Activated T-cell treated with anti-CD3 and anti-CD28 coated beads, Interleukin-2, amount 50 U/mL, for 1 hour (primary cell): ENCODE measurements around the gene SMIM35.

Experiments used
- DNase-seq: peaks from one replicate; pipeline ENCODE4 v3.0.0-alpha.2; 2020

SMIM35 gene

DNA sequence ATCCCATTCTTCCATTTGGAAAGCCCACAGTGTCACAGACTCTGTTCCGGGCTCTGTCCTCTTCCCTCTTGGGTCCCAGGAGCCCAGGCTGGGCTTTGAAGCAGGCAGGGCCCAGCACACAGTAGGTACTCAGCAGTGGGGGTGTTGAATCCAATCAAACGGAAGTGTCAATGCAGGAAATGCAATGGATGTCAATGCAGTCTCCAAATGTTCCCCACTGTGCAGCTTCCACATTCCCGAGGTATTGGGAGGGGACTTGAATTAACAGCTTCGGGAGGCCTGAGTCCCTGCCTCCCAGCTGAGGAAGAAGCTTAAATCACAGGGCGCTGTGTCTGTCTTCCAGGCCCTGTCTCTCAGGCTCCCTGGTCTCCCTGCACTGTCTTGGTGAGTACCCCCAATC is 21.8 kb upstream of the SMIM35 start:
- no peak for DNase-seq

GRCh38 chr11:118106789-118107335 is 20.1 kb upstream of the SMIM35 start:
- no peak for DNase-seq

GRCh38 chr11:118105657-118106305 is 19.0 kb upstream of the SMIM35 start:
- DNase-seq, result no peak

DNA sequence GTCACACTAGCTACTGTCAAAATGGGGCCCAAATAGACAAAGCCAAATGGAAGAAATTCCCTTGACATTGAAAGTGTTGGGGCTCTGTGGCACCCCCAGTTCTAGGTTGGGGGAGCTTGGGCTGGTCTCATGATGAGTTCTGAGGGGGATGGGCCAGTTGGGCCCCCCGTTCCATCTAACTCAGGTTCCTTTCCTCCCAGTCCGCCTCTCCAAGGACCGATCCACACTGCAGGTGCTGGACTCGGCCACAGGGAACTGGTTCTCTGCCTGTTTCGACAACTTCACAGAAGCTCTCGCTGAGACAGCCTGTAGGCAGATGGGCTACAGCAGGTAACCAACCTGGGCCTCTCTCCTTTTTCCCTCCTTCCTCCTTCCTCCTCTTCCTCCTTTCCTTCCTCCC is 17.7 kb upstream of the SMIM35 start:
- DNase-seq, result no peak

DNA sequence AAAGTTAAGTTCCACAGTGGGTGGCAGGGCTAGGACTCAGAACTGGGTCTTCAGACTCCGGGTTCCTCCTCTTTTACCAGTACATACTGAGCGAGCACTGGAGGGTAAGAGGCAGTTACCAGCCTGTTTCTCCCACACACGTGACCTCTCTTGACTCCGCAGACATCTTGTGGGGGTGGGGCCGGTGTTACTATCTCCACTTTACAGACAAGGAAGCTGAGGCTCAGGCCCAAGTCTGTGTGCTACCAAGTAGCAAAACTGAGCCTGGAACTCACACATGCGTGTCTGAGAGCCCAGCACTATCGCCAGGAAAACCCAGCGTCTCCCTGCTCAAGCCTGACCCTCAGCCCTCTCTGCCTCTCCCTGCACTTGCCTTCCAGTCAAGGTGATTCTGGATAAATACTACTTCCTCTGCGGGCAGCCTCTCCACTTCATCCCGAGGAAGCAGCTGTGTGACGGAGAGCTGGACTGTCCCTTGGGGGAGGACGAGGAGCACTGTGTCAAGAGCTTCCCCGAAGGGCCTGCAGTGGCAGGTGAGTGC is 16.0 kb upstream of the SMIM35 start:
- DNase-seq, result no peak

- no peak for DNase-seq
Measured at GRCh38 chr11:118100691-118101232, 14.0 kb upstream of the SMIM35 start.

DNA sequence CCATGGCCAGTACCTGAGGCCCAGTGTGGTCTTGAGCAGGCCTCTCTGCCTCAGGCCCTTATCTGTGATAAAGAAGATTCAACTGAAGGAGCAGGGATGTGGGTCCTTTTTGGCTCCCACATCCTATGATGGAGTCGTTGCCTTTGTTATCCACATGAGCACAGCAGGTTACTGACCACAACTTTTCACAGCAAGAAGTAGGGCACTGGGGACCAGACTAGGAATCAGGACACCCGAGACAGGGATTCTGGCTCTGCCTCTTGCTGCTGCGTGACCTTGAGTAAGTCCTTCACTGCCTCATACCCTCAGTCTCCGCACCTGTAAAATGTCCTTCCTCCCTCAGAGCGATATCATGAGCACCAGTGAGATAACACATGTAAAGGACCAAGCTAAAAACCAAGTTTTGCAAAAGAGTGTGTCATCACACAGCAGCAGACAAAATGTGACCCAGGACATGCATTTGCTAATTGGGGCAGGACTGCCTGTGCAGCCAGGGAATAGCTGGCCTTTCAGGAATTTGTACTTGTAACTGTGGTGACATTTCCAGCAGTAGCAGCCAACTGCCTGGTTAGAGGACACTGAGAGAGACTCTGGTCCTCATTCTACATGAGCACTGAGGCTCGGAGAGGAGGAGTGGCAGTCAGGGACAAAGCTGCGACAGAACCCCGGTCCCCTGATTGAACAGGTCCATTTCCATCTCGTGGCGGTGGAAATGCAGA is 13.2 kb upstream of the SMIM35 start:
- DNase-seq, result no peak

DNA sequence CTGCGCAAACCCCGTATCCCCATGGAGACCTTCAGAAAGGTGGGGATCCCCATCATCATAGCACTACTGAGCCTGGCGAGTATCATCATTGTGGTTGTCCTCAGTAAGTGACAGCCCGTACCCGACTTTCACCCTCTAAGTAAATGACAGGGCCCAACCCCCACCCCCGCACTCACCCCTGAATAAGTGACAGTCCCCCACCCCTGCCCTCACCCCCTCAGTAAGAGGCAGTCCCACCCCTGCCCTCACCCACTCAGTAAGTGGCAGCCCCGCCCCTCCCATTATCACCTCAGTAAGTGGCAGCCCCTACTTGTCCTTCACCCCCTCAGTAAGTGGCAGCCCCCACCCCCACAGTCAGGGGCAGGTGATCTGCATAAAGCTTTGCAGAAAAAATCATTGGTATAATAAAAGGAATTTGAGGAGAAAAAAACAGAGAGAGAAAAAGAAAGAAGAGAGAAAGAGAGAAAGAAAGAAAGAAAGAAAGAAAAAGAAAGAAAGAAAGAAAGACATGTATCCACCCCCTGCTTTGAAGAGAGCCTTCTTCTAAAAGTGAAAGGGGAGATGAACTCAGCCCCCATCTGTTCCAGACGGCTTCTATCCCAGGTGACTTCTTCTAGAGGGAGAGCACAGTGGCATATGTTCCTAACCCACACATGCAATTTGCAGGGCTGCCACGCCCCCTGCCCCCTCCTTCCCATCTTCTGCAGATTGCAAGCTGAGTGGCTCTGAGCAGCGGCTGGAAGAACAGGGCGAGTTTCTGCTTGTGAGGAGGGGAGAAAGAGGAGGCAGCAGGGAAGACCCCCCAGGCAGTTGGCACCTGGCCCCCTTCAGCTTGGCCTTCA is 12.5 kb upstream of the SMIM35 start:
- no peak for DNase-seq

DNA sequence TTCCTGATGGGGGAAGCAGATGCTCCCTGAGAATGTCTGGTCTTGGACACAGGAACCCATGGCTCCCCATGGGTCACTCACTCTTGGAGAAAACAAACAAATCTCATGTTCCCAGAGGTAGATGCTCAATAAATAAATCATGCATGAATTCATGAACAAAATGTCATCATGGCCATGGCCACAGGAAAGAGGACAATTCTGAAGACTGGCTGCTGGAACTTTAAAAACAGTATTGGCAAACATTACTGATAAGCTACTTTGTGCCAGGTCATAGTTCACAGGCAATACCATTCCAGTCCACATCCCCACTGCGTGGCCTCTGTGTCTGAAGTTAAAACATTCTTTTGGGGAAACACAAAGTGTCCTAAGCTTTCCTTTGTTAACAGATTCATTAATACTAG is 9.2 kb upstream of the SMIM35 start:
- DNase-seq, result no peak

GRCh38 chr11:118095493-118095892 is 8.7 kb upstream of the SMIM35 start:
- no peak for DNase-seq

GRCh38 chr11:118092907-118093571 is 6.3 kb upstream of the SMIM35 start:
- DNase-seq, result no peak

DNA sequence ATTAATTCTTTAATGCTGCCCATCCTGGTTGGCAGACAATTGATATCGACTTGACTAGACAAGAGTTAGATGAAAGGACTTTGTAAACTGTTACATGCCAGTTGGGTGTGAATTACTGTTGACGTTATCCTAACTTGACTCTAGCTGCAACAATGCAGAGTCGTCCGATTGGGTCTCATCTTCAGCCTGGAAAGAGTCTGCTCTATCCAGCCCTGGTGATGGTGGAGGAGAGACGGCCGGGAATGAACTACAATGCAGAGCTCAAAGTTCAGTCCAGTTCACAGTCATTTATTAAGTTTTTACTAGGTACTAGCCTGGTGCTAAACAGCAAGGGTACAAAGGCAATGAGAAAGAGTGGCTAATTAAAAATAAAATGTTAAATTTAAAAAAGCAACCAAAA is 4.9 kb upstream of the SMIM35 start:
- DNase-seq, result no peak

- no peak for DNase-seq
Measured at GRCh38 chr11:118090545-118091162, 3.9 kb upstream of the SMIM35 start.

- no peak for DNase-seq
Measured at GRCh38 chr11:118088531-118088930, 1.8 kb upstream of the SMIM35 start.

DNA sequence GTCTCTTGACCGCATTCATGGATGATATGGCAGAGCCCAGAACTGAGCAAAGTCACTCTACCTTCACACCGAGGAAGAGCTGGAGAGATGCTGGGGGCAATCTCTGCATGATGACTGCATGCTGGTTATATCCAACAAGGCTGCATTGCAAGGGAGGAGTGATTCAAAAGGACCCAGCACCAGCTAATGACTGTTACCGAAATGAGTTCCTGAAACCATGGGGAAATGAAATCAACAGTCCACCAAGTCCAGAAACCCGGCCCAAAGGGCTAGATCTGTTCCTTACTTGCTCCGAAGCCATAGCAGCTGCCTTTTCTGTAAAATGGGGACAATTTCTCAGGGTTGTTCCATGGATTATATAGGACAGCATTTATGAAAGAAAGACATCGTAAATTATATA is 1.2 kb upstream of the SMIM35 start:
- no peak for DNase-seq

DNA sequence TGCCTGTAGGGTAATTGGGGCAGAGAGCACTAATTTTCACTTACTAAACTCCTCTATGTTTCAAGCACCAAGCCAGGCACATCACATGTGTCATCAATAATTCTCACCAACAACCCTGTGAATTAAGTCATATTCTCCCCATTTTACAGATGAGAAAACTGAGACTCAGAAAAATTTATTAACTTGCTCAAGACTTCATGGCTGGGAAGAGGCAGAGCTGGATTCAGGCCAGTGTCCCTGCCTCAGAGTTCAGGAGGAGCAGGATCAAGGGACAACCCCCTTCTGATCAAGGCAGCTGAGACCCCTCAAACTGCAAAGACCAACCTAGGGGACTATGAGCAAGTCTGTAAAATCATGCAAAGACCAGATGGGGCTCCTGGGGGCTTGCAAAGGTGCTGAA is 2.1 kb downstream of the SMIM35 start:
- no peak for DNase-seq

GRCh38 chr11:118084247-118084646 is 2.5 kb downstream of the SMIM35 start:
- DNase-seq, result no peak

GRCh38 chr11:118082880-118083552 is 3.7 kb downstream of the SMIM35 start:
- DNase-seq, result no peak

- no peak for DNase-seq
Measured at GRCh38 chr11:118081241-118081958, 5.4 kb downstream of the SMIM35 start.

DNA sequence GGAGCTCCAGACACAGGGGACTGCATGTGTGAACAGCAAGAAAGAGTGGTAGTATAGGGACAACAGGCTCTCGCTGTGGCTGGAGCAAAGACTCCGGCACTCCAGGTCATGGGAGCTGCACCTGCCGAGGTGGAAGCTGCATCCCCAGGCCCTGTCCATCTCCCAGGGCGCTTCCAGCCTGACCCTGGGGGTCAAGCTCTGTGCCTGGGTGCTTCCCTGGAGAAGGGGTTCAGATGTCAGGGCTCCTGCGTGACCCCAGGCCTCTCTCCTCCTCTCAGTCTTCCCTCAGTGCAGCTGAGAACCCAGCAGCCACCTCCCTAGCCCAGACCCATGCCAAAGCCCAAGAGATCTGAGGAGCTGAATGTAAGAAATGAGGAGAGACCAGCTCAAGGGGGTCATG is 6.5 kb downstream of the SMIM35 start:
- DNase-seq, result no peak

DNA sequence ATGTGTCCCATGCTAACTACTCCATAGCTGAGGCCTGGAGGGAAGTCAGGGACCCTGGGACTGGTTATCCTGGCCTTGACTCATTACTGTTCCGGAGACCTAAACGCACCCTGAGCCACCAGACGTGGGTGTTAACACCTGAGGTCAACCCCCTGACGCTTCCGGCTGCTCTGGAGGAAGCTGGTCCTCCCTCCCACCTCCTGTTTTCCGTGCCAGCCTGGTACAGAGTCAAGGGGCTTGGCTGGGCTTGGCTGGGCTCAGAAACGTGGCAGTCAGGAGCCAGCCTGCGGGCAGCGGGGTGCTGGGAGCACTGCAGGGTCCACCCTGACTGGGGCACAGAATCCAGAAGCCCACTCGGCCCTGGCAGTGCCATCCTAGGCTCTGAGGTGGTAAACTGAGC is 7.3 kb downstream of the SMIM35 start:
- no peak for DNase-seq
